ENCODE results near the gene IL19.

GRCh38 chr1:206809504-206810084 lies 39.0 kb downstream of the IL19 start:
- TF ChIP-seq, protein P1, sequence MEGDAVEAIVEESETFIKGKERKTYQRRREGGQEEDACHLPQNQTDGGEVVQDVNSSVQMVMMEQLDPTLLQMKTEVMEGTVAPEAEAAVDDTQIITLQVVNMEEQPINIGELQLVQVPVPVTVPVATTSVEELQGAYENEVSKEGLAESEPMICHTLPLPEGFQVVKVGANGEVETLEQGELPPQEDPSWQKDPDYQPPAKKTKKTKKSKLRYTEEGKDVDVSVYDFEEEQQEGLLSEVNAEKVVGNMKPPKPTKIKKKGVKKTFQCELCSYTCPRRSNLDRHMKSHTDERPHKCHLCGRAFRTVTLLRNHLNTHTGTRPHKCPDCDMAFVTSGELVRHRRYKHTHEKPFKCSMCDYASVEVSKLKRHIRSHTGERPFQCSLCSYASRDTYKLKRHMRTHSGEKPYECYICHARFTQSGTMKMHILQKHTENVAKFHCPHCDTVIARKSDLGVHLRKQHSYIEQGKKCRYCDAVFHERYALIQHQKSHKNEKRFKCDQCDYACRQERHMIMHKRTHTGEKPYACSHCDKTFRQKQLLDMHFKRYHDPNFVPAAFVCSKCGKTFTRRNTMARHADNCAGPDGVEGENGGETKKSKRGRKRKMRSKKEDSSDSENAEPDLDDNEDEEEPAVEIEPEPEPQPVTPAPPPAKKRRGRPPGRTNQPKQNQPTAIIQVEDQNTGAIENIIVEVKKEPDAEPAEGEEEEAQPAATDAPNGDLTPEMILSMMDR (IDR thresholded peaks at IDR 0.05) = peak; percentile 43
- no peak for TF ChIP-seq EZH2phosphoT487 (IDR thresholded peaks at IDR 0.05)
